NCI-H2171 (cell line): ENCODE data around the gene NDOR1.

ENCODE experiments used
- DNase-seq: peaks from one replicate; lab custom pipeline; 2025; lab: John Stamatoyannopoulos, UW

NDOR1 gene

GRCh38 chr9:137198902-137199283 lies 6.6 kb upstream of the NDOR1 start:
- DNase-seq: no peak

GRCh38 chr9:137199411-137200121 lies 5.9 kb upstream of the NDOR1 start:
- DNase-seq: no peak

- DNase-seq: peak; percentile 100
Measured at GRCh38 chr9:137200311-137201204, 4.9 kb upstream of the NDOR1 start, which contains the start of gene TPRN. Gene TPRN, minus strand, starts transcription at chr9:137200741. Its CDS starts 30 bp downstream, at chr9:137200711.

GRCh38 chr9:137201205-137201868 lies 4.2 kb upstream of the NDOR1 start:
- no peak for DNase-seq

GRCh38 chr9:137202966-137203365 lies 2.5 kb upstream of the NDOR1 start:
- DNase-seq: no peak

GRCh38 chr9:137204731-137205125 lies 772 bp upstream of the NDOR1 start:
- DNase-seq: no peak

GRCh38 chr9:137206602-137207001 lies 1.1 kb downstream of the NDOR1 start:
- no peak for DNase-seq

GRCh38 chr9:137211532-137211931 lies 6.0 kb downstream of the NDOR1 start:
- DNase-seq: no peak

GRCh38 chr9:137212520-137212919 lies 7.0 kb downstream of the NDOR1 start:
- DNase-seq: no peak

- no peak for DNase-seq
Measured at GRCh38 chr9:137213160-137214060, 7.9 kb downstream of the NDOR1 start.

- DNase-seq: no peak
Measured at GRCh38 chr9:137214620-137215019, 9.1 kb downstream of the NDOR1 start.

- DNase-seq: no peak
Measured at GRCh38 chr9:137215196-137215986, 9.9 kb downstream of the NDOR1 start.

- no peak for DNase-seq
Measured at GRCh38 chr9:137216188-137216965, 10.9 kb downstream of the NDOR1 start.

GRCh38 chr9:137217276-137218211 lies 12.0 kb downstream of the NDOR1 start:
- no peak for DNase-seq

GRCh38 chr9:137218212-137218753 lies 12.8 kb downstream of the NDOR1 start:
- no peak for DNase-seq

- DNase-seq: no peak
Measured at GRCh38 chr9:137218754-137219271, 13.3 kb downstream of the NDOR1 start.

- no peak for DNase-seq
Measured at GRCh38 chr9:137219757-137220316, 14.3 kb downstream of the NDOR1 start.
